HS-27A (cell line): ENCODE results near the gene PCDH10.
A peak's percentile ranks its signal among the peaks of the same experiment; 100 is the strongest.

Experiments
- DNase-seq: peaks from one replicate; pipeline ENCODE4 v3.0.0-alpha.2; 2012; ENCODE audit warnings: low read depth, missing footprints

The PCDH10 gene, protein sequence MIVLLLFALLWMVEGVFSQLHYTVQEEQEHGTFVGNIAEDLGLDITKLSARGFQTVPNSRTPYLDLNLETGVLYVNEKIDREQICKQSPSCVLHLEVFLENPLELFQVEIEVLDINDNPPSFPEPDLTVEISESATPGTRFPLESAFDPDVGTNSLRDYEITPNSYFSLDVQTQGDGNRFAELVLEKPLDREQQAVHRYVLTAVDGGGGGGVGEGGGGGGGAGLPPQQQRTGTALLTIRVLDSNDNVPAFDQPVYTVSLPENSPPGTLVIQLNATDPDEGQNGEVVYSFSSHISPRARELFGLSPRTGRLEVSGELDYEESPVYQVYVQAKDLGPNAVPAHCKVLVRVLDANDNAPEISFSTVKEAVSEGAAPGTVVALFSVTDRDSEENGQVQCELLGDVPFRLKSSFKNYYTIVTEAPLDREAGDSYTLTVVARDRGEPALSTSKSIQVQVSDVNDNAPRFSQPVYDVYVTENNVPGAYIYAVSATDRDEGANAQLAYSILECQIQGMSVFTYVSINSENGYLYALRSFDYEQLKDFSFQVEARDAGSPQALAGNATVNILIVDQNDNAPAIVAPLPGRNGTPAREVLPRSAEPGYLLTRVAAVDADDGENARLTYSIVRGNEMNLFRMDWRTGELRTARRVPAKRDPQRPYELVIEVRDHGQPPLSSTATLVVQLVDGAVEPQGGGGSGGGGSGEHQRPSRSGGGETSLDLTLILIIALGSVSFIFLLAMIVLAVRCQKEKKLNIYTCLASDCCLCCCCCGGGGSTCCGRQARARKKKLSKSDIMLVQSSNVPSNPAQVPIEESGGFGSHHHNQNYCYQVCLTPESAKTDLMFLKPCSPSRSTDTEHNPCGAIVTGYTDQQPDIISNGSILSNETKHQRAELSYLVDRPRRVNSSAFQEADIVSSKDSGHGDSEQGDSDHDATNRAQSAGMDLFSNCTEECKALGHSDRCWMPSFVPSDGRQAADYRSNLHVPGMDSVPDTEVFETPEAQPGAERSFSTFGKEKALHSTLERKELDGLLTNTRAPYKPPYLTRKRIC

DNA sequence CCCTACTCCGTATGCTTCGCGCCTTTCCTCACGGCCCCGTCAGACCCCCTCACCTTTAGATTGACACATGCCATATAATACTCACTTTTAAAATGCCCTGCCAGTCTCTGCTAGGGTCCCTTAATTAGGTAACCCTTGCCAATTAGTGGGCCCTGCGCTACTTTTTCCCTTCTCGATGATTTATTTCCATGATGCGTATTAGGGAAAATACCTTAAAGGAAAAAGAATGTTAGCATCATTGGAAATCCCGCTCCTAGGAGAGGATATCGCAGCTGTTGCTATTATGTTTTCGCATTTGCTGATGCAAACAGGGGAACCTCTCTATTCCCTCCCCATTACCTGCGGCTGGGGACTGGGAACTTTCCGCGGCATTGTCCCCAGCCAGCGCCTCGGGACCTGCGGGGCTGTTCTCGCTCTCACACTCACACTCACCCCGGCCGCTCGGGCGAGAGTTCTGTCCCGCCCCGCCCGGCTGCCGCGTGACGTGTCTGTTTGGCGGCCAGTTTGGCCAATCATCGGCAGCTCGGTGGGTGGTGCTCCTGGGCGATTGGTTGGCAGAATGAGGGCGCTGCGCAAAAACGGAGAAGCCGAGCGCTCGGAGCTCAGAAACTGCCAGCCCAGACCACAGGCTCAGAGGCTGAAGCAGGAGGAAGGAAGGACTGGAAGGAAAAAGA, at the start of gene PCDH10:
TSS of gene PCDH10 (plus strand) at position 605 of the 674 bp plus-strand sequence. CDS start 847 bp downstream, outside the sequence.
- DNase-seq = peak; percentile 75

DNA sequence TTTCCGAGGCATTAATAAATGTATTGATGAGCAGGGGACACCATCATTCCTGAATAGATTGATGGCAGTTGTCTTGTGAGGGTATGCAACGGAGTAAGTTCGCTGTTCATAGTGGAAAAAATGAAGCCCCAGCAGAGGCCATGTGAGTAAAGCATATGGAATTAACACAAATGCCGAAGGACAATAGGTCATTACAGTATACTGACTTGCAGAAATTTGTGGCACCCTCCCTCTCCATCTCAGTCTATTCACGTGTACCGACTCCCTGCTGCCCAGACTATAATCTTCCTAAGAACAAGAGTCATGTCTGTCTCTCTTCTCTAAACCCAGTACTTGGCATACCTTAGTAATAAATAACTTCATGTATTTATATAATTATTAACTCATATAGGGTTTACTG, 47.1 kb upstream of the PCDH10 start:
- DNase-seq = no peak

DNA sequence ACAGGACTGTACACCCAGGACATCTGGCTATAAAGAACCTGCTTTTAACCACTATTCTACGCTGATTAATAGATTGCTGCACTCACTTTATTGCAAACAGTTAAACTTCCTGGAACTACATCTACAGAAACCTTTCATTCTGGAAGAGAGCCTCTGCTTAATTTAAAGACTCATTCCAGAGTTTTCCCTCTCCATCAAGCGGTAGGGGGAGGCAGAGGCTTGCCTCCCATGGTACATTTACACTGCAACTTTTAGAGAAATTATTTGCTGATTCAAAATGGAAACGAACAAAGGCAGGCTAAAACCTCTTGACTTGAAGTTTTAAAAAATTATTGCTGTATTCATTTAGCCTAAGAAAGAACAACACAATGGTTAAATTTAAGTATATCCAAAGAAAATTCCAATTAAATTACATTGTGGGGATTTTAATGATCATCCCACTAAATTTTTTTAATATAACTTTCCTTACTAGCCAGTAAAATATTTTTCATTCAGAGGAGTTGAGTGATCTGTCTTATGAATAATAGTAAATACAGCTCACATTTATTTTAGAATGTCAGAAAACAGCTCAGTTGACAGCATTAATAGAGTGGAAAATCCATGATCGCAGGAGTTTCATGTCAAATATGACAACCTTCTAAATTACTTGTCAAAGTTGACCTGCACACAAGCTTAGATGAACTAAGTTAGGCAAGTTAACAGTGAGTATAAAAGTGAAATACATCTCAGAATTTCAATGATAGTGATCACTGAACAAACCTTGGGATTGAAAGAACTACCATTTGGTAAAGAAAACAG, 46.3 kb upstream of the PCDH10 start:
- no peak for DNase-seq

DNA sequence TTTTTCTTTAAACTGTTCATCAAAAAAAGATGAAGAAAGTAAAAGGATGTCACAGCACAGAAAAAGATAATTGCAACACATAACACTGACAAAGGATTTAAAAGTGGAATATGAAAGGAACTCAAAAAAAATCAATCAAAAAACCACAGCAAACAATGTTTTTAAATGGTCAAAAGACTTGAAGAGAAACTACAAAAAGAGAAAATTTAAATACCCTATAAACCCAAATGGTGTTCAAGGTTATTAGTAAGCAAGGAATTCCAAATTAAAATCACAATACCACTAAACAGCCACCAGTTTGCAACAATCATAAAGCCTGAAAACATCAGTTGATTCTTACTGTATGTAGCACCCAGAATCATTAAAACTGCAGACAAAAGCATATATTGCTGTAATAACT, 36.5 kb upstream of the PCDH10 start:
- DNase-seq = no peak

DNA sequence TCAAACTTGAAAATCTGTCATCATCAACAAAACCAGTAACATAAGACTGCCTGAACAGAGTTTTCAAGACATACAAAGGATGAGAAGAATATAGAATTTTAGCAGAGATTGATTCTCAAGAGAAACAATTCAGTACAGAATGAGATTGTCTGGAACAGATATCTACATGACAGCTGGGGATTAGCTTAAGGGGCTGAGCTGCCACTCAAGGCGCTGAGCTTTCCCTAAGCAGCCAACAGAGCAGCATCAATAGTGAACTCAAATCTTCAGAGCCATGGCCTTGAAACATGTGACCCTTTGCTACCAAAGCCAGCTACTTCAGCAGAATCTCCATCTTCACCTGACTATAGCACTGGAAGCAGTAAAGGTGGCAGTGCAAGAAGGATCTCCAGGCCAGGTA, 24.3 kb upstream of the PCDH10 start:
- no peak for DNase-seq

DNA sequence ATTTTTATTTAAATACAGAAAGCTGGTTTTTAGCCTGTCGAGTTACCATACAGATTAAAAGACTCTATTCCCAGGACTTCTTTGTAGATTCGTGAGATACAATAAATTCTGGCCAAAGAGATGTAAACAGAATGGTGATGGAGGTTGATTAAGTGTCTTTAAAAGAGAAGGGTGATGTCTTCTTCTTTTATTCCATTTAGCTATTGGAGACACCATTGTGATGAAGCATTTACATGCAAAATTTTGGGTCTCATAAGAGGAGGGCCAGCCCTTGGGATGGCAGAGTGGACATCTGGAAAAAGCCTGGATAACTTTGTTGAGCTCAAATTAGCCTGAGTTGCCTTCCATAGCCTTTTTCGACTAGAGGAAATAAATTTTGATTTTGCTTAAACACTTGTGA, 21.6 kb upstream of the PCDH10 start:
- no peak for DNase-seq

DNA sequence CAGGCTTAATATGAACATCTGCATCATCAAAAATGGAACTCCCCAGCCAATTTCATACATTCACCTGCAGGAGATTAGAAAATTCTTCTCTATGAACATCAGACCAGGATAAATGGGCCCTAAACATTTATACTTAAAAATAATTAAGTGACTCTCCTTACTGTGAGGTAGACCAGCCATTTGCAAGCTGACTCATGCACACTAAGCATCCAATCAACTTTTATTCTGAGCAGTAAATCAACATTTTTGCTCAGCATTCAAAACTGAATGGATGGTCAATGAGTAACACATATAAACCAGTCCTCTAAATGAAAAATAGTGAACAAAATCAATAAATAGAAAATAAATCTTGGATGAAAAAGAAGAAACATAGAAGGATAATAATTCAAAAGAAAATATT, 19.9 kb upstream of the PCDH10 start:
- no peak for DNase-seq

DNA sequence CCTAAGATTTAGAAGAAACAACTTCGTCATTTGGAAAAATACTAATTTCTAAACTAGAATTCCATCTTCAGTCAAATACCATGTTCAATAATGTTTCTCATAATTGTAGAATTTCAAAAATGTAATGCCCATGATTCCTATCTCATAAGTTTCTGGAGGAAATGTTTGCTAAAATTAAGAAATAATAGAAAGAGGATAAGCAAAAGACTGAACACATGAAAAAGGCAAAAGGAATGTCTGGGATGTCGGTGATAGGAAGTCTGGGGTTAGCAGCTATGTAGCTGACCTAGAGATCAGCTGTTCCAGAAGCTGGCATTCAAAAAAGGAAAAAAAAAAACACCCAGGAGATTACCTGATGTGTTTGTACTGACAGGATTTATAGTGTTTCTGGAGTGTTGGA, 18.9 kb upstream of the PCDH10 start:
- peak; percentile 72 for DNase-seq

DNA sequence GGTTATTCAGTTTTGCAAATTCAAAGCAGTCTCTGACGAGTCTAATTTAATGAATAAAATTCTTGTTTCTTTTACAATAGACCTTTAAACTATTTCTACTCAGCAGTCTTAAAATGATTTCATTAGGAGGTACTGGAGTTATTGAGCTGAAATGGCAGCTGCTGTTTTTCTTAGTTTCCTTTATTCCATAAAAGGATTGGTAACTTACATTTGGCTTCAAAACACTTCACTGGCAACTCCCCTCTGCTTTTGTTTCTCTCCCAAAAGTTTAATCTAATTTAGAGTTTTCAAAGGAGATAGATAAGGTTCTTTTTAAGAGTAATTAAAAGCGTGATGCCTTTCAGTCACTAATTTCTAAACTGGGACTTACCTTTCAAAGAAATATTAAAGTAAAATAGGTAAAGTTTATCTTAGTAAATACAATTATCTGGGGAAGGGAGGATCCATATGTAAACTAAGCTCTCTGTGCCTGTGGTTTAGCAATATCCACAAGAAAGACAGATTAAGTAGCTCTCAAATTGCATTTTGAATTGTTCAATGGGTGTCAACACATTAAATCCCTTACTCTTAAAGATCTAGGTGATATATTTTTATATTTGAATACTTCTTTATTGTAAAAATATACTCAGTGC, 17.1 kb upstream of the PCDH10 start:
- DNase-seq = no peak

DNA sequence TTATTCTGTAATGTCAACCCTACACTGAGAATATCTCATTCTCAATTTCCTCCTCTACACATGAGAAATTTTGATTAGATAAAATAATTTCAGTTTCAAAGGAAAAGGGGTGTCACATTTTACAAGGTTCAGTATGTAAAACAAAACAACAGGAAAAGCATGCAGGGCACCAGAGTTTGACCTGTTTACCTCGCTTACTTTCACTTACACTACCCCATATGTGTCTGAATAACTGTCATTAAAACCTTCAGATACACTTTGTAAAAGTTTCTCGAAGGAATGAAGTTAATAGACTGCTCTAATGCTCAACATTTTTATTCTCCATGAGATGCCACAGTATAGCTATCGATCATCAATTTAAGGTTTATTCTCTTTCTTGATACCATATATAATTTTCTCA, 12.3 kb upstream of the PCDH10 start:
- DNase-seq = no peak

DNA sequence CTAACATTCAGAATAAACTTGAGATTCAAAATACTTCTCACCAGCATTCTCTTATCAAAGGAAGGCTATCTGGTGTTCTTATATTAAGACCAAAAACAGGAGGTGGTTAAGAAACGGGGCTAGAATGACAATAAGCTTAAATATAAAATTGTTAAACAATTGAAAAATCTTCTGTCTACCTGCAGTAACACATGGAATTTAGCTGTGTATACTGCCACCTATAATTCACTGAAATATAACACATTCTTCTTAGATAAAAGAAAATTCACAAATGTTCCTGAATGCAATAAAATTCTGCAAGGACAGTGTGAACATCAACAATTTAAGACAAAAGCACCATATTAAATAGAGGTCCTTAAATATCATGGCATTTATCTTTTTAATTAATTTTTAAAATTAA, 11.5 kb upstream of the PCDH10 start:
- DNase-seq = no peak

DNA sequence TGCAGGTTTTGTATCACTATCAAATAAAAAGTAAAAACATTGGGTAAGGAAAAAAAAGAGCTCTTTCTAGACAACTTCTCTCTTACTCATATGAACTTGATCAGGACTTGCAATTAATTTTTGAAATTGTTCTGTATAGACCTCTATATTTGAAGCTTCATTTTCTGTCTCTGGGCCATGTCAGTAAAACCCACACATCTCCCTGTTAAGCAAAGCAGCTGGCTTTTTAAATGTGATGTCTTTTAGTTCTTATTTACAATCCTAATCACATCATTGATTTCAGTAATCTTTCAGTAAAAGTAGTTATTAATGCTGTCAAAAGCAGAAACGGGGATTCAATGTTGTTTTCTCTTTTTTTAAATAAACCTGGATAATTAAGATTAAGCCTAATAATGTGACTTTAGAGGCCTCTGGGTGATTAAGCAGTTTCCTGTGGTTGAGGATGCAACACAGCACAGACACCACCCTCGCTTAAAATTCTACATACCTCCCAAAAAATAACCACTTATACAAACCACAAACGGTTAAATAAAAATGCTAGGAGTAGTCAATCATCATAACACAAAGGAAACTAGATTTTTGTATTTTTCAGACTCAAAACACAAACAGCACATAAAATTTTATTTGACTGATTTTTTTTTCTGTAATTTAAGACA, 5.2 kb upstream of the PCDH10 start:
- no peak for DNase-seq

DNA sequence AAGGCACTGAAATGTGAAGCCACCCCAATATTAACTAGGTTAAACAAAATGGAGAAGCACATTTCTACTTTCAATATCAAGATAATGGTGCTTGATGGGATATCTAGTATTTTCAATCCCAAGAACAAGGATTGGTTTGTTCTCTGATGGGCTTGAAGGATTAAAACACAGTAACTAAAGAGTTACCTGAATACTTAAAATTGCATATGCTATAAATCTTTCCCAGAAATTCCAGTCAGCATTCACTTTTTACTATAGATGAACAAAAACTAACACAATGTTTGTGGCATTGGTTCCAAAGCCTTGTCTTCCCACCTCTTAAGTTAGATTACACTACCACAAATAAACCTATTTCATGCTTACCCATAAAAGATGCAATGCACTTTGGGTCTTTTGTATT, 3.9 kb upstream of the PCDH10 start:
- DNase-seq = no peak

DNA sequence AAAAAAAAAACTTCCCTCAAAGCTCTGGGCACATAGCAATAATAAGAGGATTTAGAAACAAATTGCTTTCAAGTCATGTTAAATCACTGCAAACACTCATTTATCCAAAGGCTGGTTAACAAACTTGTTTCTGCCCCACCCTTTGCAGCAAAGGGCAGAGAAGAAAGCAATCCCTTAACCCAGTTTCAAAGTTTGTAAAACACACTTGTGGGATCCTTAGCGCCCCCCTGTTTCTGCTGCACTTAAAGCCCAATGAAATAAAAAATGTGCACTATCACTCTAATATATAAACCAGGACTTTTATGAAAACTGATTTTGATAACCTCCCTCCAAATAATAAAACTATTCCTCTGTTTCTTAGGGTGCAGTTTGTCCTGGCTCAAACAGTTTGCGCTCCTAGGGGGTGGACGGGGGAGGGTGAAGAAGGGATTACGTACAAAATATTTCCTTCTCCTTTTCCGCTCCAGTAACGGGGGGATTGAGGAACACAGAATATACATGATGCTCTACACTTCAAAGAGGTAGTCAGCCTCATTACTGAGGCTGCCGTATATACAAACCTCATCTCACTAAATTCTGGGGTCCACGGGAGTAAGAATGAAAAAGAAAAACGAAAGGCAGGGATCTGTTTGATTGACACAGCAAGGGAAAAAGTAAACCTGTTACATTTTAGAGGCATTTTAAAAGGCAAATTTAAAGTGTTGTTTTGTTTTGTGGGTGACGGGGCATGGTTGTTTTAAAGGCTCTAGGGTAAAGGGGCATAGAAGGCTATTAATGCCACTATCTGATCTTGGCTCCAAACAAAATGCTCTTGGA, 3.1 kb upstream of the PCDH10 start:
- no peak for DNase-seq

DNA sequence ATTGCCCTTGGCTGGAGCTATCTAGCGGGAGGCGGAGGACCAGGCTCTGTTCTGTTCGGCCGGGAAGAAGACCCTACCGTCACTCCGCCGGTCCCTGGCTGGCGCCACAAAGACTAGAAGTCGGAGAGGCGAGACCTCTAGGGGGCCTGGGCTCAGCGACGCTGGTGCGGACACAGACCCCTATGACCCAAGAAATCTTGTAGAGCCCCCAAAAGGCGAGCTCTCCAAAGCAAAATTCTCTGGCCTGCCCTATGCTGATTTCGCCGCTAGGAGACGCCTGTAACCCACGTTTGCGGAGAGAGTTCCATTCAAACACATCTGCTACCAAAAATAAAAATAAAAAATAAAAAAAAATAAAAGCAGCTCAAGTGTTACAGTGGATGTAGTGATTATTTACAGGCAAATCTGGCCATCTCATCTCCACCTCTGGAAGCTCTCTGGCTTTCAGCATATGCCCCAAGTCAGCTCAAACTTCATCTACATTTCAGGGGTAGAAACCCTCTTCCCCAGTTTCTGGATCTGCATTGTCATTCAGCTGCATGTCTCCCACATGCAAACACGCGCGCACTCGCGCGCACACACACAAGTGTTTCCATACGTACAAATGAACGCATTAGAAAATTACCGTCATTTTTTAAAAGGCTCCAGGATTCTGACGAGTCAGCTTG, 2.4 kb upstream of the PCDH10 start:
- no peak for DNase-seq

DNA sequence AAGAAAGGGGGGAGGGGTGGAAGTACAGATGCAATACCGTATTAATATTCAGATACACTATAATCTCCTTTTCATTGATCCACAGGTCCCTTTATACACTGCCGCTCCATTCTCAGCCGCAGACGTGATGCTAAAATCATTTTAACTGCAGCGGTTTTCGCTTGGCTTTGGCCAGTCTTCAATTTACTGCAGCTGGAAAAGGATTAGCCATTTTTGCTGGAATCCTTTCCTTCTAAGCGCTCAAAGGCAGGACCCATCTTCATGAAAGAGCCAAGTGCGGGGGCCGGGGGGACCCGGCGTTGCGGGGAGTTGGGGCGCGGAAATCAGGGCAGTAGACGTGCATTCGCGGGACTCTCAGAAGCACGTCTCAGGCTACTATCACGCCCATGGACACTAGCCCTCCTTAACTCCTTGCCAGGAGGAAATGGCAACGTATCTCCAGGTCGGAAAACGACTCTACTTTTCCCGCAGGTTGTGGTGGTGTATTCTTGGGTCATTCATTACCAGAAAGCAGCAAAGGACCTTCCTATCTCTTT, 1.7 kb upstream of the PCDH10 start:
- DNase-seq = no peak

DNA sequence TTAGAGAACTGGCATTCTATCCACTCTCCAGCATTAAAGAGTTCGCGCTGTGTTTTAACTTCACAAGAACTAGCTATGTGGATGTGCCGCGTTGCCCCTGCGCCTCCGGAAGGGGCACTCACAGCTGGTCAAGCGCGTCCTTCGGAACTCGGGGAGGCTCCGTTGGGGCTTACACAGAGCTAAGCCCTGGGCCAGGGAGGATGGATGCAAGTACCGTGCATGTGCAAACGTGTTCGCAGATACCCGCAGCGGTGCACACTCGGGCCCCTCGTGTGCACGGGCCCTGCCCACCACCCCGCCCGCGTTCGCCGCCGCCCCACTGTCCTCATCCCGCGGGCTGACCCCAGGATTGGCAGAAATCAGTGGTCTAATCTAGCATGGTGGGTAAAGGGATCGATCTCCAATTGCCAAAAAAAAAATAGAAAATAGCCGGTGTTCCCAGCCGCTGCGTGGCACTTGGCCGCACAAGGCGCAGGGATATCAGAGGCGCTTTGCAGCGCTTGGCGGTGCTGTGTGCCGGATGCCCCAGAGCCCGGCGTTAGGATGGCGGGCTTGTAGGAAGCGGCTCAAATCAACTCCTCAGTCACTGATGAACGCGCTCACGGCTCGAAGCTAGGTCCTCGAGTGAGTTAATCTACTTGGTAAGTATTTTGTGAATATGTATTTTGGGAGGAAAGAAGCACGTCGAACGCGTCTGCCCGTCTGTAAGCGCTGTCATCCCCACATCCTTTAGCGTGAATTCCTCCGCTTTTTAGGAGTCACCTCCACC, 989 bp upstream of the PCDH10 start:
- no peak for DNase-seq

DNA sequence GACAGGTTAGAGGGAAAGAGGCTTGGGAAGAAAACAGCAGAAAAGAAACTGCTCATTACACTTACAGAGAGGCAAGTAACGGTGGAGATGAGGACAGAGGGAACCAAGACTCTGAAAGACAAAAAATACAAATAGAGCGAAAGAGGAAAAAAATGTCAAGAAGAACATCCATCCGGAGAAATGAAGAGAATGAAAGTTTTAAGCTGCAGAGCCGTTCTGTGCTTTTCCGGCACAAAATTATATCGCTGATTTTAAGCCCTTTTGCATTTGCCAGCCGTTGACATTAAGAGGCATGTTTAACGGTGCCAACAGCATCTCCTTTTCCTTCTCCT, 236 bp downstream of the PCDH10 start:
- DNase-seq = no peak
